HCEC 1CT (cell line): ENCODE data around the gene XXYLT1.

ENCODE experiments used
- DNase-seq: peaks from one replicate; pipeline ENCODE4 v3.0.0-alpha.2; 2017

XXYLT1 gene

DNA sequence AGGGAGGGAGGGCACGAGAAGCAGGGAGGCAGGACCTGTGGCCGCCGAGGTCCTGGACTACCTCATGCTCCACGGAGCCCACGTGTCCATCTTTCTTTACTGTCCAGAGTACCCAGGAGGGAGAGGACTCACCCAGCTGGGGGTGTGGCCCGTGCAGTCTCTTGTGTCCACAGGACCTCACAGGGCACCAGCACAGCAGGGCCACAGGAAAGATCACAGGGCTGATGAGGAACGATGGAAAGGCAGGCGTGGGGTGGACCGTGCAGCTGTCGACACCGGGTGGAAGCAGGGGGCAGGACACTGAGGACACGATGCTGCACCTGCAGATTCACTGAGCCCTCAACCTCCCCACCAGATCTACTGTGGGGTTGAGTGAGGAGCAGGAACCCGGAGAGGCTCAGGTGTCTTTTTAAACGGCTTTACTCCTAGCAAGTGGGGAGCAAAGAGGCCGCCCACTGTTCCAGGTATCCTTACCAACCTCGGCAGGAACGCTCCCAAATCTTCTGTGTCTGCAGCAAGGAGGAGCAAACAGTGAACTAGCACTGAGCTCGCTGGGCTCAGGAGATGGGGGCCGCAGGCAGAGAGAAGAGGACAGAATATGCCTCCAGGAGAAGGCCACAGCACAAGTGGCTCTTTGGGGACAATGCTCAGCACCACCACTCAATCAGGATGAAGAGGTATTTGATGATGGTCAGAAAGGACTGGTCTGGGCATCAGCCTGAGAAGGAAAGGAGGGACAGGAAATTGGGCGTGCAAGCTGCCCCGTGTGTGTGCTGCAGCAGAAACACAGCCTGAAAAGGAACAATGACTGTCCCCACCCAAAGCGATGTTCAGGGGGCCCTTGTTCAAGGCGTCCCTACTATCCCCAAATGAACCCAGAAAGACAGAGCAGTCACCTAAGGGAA is 198.8 kb downstream of the XXYLT1 start:
- DNase-seq = no peak

DNA sequence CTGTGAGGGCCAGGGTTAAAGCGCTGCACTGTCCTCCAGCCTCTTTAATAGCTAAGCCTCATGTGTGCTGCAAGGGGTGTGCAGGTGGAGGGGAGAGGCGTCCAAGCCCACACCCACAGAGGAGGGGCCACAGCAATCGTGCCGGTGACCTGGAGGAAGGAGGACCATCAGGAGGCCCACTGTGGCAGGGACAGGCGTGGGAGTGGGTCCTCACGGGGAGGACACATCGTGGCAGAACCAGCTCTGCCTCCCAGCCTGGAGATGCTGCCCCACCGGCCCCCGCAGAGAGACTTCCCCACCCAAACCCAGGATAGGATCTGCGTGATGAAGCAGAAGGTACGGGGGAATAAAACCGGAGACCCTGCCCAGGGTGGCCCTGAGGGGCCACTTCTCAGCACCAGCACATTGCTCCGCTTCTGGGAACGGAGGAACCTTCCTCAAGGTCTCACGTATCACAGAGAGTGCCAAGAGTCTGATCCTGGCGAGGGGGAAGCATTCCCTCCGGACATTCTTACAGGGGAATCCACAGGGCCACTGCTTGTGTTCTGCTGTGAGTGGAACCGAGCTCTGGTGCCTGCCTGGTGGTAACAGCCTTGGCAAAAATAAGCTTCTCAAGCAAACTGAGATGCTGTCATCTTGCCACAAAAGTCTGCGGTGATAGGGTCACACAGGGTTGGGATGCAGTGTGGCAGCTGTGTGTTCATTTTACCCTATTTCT is 199.8 kb downstream of the XXYLT1 start:
- DNase-seq = no peak

DNA sequence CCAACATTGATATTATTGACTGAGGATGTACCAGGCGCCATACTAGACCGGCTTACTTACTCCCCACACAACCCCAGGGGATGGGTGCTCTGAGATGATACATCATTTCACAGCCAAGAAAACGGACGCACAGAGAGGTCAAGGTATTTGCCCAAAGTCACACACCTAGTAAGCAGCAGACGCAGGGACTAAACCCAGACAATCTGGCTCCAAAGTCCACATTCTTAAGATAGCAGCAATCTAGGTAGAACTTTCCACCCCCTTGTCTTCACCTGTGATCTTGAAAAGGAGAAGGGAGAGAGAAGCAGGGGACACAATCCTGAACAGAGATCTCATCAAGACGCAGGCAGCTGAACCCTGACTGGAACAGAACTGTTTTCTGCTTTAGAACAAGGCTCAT is 200.6 kb downstream of the XXYLT1 start:
- no peak for DNase-seq

GRCh38 chr3:195069501-195070251 is 201.3 kb downstream of the XXYLT1 start:
- DNase-seq = no peak

DNA sequence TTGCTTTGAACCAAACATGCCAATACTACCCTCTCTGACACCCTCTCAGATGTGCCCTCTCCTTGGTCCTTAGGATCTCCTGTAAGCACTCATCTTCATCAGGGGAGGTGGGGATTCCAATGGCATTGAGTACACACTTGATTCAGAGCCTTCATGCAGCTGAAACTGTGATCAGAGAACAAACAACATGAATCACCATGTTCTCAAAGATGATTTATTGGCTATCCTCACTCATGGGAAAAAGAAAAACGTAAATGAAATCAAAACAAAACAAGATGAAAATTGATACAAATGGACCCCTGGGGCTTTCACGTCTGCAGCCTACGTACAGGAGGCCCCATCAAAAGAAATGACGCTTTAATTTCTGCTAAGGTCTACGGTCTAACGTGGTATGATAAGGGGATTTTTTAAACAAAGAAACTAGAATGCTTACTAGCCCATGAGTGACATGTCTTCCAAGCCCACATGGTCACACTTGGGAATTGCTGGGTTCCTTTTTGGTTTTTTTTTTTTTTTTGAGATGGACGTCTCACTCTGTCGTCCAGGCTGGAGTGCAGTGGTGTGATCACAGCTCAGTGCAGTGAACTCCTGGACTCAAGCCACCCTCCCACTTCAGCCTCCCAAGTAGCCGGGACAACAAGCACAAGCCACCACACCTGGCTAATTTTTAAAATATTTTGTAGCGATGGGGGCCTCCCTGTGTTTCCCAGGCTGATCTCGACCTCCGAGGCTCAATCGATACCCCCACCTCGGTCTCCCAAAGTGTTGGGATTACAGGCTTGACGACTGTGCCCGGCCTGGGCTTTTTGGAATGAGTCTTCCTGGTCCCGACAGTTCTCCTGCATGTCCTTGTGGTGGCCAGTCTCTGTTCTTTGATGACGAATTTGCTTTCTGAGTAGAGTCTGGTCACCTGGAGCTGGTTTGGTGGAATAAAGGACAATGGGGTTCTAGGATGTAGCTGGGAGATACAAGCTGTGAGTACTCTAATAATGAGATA is 202.6 kb downstream of the XXYLT1 start:
- peak; percentile 23 for DNase-seq

GRCh38 chr3:195066441-195066841 is 204.5 kb downstream of the XXYLT1 start:
- no peak for DNase-seq

DNA sequence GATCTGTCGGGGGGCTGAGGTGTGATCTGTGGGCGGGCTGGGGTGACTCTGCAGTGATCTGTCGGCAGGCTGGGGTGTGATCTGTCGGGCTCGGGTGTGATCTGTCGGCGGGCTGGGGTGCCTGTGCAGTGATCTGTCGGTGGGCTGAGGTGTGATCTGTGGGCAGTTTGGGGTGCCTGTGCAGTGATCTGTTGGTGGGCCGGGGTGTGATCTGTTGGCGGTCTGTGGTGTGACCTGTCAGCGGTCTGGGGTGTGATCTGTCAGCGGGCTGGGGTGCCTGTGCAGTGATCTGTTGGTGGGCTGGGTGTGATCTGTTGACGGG is 205.1 kb downstream of the XXYLT1 start:
- no peak for DNase-seq

DNA sequence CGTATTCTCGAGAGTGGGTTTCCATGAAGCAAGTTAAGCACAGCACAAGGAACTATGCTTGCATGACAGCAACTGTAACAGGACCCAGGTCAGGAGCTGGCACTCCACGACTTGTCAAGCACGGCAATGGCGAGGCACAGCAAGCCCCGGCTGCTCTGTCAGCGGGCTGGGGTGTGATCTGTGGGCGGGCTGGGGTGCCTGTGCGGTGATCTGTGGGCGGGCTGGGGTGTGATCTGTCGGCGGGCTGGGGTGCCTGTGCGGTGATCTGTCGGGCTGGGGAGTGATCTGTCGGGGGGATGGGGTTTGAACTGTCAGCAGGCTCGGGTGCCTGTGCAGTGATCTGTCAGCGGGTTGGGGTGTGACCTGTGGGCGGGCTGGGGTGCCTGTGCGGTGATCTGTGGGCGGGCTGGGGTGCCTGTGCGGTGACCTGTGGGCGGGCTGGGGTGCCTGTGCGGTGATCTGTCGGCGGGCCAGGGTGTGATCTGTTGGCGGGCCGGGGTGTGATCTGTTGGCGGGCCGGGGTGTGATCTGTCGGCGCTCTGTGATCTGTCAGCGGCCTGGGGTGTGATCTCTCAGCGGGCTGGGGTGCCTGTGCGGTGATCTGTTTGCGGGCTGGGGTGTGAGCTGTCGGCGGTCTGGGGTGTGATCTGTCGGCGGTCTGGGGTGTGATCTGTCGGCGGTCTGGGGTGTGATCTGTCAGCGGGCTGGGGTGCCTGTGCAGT is 205.7 kb downstream of the XXYLT1 start:
- no peak for DNase-seq

DNA sequence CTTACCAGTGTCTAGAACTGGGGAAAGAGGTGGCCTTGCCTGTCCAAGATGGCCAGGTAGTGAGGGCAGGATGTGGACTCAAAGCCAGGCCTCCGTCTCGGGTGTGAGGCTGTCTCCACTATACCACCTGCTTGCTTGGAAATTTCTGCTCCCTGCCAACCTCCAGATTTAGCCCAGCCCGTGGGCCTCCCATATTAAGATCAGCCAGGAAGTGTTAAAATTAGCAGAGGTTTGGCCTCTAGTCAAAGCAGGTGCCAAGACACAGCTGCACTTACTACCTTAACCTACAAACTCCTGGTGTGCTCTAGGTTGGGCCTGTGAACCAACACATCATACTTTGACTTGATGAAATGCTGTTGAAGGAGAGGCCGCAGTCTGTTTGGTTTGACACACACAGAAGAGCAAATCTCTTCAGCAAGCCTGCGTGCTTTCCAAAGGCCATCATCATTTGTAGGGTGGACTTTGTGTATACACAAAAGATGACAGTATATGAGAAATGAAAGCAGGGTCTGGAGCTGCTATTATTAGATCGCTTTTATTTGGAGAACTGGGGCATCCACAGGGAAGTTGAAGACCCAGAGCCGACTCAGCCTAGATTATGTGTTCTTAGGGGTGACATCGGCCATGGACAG is 206.5 kb downstream of the XXYLT1 start:
- no peak for DNase-seq

DNA sequence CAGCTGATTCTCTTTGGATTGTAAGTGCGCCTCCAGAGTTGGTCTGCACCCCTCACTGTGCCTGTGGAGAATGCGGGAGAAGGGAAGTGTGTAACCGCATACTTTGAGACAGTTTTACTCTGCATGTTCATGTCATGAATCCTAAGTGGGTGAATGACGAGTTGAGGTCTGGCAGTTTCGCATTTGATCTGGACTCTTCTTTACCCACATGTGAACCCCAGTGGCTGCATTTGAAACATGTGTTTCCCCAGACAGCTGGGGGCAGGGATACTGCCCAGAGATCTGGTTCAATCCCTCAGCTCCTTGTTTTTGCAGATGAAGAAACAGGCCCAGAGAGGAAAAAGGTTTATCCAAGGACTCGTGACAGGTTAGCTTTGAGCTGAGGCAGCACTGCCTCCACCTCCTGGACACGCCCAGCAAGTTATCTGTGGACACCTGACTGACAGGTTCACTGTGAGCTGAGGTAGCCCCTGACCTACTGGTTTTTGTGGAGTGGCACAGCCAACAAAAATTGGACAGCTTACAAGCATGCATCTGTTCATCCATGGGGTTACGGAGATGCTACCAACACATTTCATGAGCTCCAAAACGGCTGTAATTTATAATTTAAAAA is 207.3 kb downstream of the XXYLT1 start:
- no peak for DNase-seq

- DNase-seq = no peak
These were observed 208.0 kb downstream of the XXYLT1 start for GRCh38 chr3:195062866-195063540.

GRCh38 chr3:195061756-195062655 is 209.0 kb downstream of the XXYLT1 start:
- no peak for DNase-seq

GRCh38 chr3:195060531-195061291 is 210.2 kb downstream of the XXYLT1 start:
- no peak for DNase-seq

DNA sequence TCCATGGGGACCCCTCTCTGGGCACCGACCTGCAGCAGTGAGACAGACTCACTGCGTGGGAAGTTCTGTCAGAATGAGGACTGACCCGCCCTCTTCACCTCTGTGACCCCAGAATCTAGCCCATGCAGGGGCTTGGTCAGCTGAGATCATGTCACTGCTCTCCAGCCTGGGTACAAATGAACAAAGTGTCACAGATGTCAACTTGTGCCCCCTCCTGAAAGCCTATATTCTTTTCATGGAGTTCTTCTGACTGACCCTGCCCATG is 210.8 kb downstream of the XXYLT1 start:
- no peak for DNase-seq

GRCh38 chr3:195059471-195060216 is 211.3 kb downstream of the XXYLT1 start:
- DNase-seq = no peak

- DNase-seq = no peak
These were observed 212.0 kb downstream of the XXYLT1 start for GRCh38 chr3:195059006-195059350.

DNA sequence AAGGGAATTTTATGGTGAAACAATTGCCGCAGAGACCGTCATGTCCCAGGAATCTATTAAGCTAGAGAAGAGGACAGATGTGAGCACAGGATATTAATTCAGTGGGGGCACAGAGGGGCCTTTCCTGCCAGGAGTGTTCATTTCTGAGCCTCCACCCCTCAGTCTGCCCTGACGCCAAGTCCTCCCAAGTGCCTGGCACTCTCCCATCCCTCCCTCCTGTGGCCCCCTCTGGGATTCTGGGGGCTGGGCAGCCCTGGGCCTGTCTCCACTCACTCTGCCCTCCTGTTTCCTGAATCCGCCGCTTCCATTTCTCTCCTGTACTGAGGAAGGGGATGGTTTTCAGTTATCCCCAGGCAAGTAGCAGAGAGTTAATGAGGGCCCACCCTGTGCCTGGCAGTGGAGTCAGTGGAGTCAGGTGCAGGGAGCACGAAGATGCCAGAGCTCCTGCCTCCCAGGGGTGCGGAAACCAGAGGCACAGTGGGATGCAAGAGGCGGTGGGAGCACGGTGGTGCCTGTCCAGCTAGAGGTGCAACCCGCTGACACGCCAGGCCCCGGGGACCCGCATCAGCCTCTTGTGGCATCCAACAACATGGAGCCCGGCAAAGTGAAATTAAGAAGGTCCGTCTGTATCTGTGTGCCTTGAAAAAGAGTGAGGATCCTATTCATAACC is 212.5 kb downstream of the XXYLT1 start:
- DNase-seq = no peak
